ENCODE measurements around the gene ACVR2A. TPM values are rescaled to one million over a fixed set of nuclear protein-coding genes. Genes with fewer than 3 reads are reported as not detected.
A peak's percentile ranks its signal among the peaks of the same experiment; 100 is the strongest.

ACVR2A gene
- total and polyA plus RNA-seq, 9 of the 15 experiments (the other 6 are each of a cell fraction or from before 2014, with no cell fraction given), result 1.2 to 3.9 (median 2.4) TPM

DNA sequence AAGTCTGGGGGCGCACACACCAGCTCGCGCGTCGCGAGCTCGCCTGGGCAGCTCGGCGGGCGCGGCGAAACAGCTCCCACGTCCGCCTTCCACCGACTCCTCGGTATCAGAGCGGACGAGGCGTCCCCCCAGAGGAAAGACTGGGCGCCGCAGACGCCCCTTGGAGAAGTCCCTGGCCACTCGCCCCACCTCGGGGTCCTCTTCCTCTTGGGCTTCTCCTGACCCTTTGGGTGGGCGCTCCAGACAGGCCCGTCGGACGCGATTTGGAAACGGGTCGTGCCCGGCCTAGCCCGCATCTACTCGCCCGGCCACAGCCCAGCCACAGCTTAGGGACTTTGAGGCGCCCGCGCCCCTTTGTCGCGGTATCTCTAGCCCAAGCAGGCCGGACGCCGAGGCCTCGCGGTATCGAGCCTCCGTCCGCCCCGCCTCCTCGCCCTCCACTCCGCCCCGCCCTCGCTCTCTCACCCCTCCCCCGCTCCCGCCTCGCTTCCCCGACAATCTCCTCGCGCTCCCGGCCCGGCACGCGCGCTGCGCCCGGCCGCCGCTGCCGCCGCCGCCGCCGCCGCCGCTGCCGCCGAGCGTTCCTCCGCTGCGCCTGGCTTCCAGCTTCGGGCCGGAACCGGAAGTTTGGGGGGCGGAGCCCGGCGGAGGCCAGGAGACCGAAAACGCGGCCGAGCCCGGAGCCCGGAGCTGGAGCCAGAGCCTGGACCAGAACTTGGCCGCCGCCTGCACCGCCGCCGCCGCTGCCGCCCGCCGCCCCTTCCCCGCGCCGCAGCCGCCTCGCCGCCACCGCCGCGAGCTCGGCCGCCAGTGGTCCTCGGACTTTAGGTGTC lies 749 bp upstream of the ACVR2A start (continued):
- TF ChIP-seq MEF2A (IDR thresholded peaks at IDR 0.05; ENCODE audit: control insufficient read depth, low read depth, low read length) (no peak), NONO (IDR thresholded peaks at IDR 0.05; ENCODE audit: low read depth in 2 of 2, low read length in 1 of 2) (peak in 1 of 2 experiments; percentile 63; a peak in 1 of 4 replicates), GTF2F1 (IDR thresholded peaks at IDR 0.05; ENCODE audit: low read depth, low read length) (no peak), CCNT2 (IDR thresholded peaks at IDR 0.05; ENCODE audit: borderline replicate concordance, extremely low read depth, insufficient read length, low read depth, low read length) (no peak), KAT7 (CRISPR knock-in tag; IDR thresholded peaks at IDR 0.05; ENCODE audit: borderline replicate concordance) (no peak), IFI16 (CRISPR knock-in tag; IDR thresholded peaks at IDR 0.05) (no peak), NFYB (IDR thresholded peaks at IDR 0.05; ENCODE audit: extremely low read depth, insufficient read length) (no peak), XRCC3 (IDR thresholded peaks at IDR 0.05) (no peak), ZNF407 (IDR thresholded peaks at IDR 0.05; ENCODE audit: low read depth) (no peak), ZNF146 (CRISPR knock-in tag; IDR thresholded peaks at IDR 0.05; ENCODE audit: unreplicated experiment) (no peak), TAF1 (IDR thresholded peaks at IDR 0.05; ENCODE audit: control insufficient read depth, extremely low read depth, insufficient read depth, low read length, severe bottlenecking) (peak; percentile 34), USF1 (CRISPR knock-in tag; IDR thresholded peaks at IDR 0.05) (no peak), TCFL5 (CRISPR knock-in tag; conservative IDR thresholded peaks at IDR 0.05) (no peak), LARP7 (IDR thresholded peaks at IDR 0.05) (no peak)
- TF ChIP-seq, protein P1, sequence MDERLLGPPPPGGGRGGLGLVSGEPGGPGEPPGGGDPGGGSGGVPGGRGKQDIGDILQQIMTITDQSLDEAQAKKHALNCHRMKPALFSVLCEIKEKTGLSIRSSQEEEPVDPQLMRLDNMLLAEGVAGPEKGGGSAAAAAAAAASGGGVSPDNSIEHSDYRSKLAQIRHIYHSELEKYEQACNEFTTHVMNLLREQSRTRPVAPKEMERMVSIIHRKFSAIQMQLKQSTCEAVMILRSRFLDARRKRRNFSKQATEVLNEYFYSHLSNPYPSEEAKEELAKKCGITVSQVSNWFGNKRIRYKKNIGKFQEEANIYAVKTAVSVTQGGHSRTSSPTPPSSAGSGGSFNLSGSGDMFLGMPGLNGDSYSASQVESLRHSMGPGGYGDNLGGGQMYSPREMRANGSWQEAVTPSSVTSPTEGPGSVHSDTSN (CRISPR knock-in tag; IDR thresholded peaks at IDR 0.05; ENCODE audit: low read depth), result no peak
- TF ChIP-seq, protein P1 (tag; conservative IDR thresholded peaks at IDR 0.05; ENCODE audit: low read depth), result no peak
